Left lung (tissue), 10 donors: Measurements from ENCODE around the gene TAP2. TPM values are rescaled to one million over a fixed set of nuclear protein-coding genes. Genes with fewer than 3 reads are reported as not detected.

Experiments used
- ATAC-seq: fragments of 200-7000 bp; cut with Tn5 transposase; one replicate; pipeline ENCODE4 v1.9.1; 2020; ENCODE audit warnings: moderate library complexity
- DNase-seq, 4 donors: peaks; one replicate each; pipeline ENCODE4 v3.0.0-alpha.2; 2013 to 2020
- H3K27ac ChIP-seq, 2 donors: fragments of 200-600 bp; sonication (generic) in 1 of 2; one replicate each; pipeline versions ENCODE4 v1.5.0 to v1.8.0; 2020 to 2021
- H3K27me3 ChIP-seq, 2 donors: fragments of 200-600 bp; sonication (generic) in 1 of 2; one replicate each; pipeline versions ENCODE4 v1.5.0 to v1.8.0; 2020 to 2021
- H3K36me3 ChIP-seq, 2 donors: fragments of 200-600 bp; sonication (generic) in 1 of 2; one replicate each; pipeline versions ENCODE4 v1.5.0 to v1.8.0; 2020 to 2021
- H3K4me1 ChIP-seq, 2 donors: fragments of 200-600 bp; one replicate each; pipeline ENCODE4 v1.8.0; 2021
- H3K4me3 ChIP-seq, 2 donors: fragments of 200-600 bp; sonication (generic) in 1 of 2; one replicate each; pipeline versions ENCODE4 v1.5.0 to v1.8.0; 2020 to 2021; ENCODE audit warnings: mild to moderate bottlenecking in 1 of 2
- H3K9me3 ChIP-seq, 2 donors: fragments of 200-600 bp; sonication (generic) in 1 of 2; one replicate each; pipeline versions ENCODE4 v1.5.0 to v1.8.0; 2020 to 2021
- CTCF ChIP-seq, 2 donors: fragments of 200-600 bp; sonication (generic) in 1 of 2; IDR thresholded peaks; one replicate each; pipeline versions ENCODE4 v1.5.0 to v1.8.0; 2021; ENCODE audit warnings: antibody characterized with exemption in 2 of 2
- intact Hi-C, 2 donors: fragments of 100-400 bp; cut with DNase I; formaldehyde crosslinking; loops; one replicate each; pipeline versions ENCODE4 v1.11.2 to v1.14.2; 2022
- polyA plus RNA-seq, 6 donors: library from polyadenylated mRNA; unstranded; fragments of 120-200 nt; gene quantifications; one replicate each; pipeline ENCODE4 v1.2.1, GENCODE V29; 2013; ENCODE audit not compliant: insufficient read length in 6 of 6
- total RNA-seq, 2 donors: library from RNA; stranded (reverse); fragmentation: NEBNext Ultra II Directional; extraction: Animal tissue kit (Norgen Biotek cat#: 25700); gene quantifications; one replicate each; pipeline ENCODE4 v1.2.1, GENCODE V29; 2021
- donor health status: DM: no; HTN: yes; CAD: no.
- donor health status: DM: no; HTN: no; CAD: no.

Gene TAP2
- total and polyA plus RNA-seq, 8 donors: 14.3 to 90.0 (median 17.8) TPM

GRCh38 chr6:32851025-32851424, 12.5 kb upstream of the TAP2 start:
- peak overlapping the region in 1 of 2 donors; percentile 94 for H3K4me3 ChIP-seq
- H3K27ac ChIP-seq: no peak overlapping the region
- no peaks in the 10 kb centered on the region for H3K27me3 ChIP-seq
- intact Hi-C loops: no loop called here
- peaks cover 11 to 79% of the 10 kb centered on the region in 2 donors for H3K4me1 ChIP-seq
- no peak for DNase-seq
- H3K9me3 ChIP-seq: no peaks in the 10 kb centered on the region
- no peak for TF ChIP-seq CTCF (IDR thresholded peaks at IDR 0.05)
- ATAC-seq: no peak
- H3K36me3 ChIP-seq: peaks cover 0 to 62% of the 10 kb centered on the region in 2 donors

GRCh38 chr6:32849126-32849525, 10.6 kb upstream of the TAP2 start:
- Histone ChIP-seq H3K27ac (peak overlapping the region in 1 of 2 donors; percentile 28), H3K4me1 (peaks cover 11 to 74% of the 10 kb centered on the region in 2 donors), H3K4me3 (no peak overlapping the region), H3K27me3 (no peaks in the 10 kb centered on the region), H3K9me3 (no peaks in the 10 kb centered on the region), H3K36me3 (peaks cover 0 to 73% of the 10 kb centered on the region in 2 donors)
- TF ChIP-seq CTCF (IDR thresholded peaks at IDR 0.05): no peak
- intact Hi-C loops: no loop called here
- ATAC-seq (no peak), DNase-seq (no peak)

GRCh38 chr6:32847795-32848194, 9.3 kb upstream of the TAP2 start:
- no peak overlapping the region for H3K4me3 ChIP-seq
- intact Hi-C loops: no loop called here
- no peak for DNase-seq
- no peak for ATAC-seq
- no peak for TF ChIP-seq CTCF (IDR thresholded peaks at IDR 0.05)
- no peaks in the 10 kb centered on the region for H3K27me3 ChIP-seq
- no peaks in the 10 kb centered on the region for H3K9me3 ChIP-seq
- peaks cover 18 to 81% of the 10 kb centered on the region in 2 donors for H3K4me1 ChIP-seq
- H3K36me3 ChIP-seq: peaks cover 0 to 74% of the 10 kb centered on the region in 2 donors
- H3K27ac ChIP-seq: no peak overlapping the region

- peaks cover 0 to 80% of the 10 kb centered on the region in 2 donors for H3K36me3 ChIP-seq
- H3K27ac ChIP-seq: peak overlapping the region in 1 of 2 donors; percentile 1
- H3K4me1 ChIP-seq: peaks cover 20 to 85% of the 10 kb centered on the region in 2 donors
Measured at GRCh38 chr6:32847004-32847403, 8.5 kb upstream of the TAP2 start.

GRCh38 chr6:32845384-32845884, 6.9 kb upstream of the TAP2 start:
- intact Hi-C loops: no loop called here
- DNase-seq: peak in 2 of 4 donors; percentile 60 to 83
- no peak for TF ChIP-seq CTCF (IDR thresholded peaks at IDR 0.05)
- peak overlapping the region in 1 of 2 donors; percentile 96 for H3K4me3 ChIP-seq
- no peaks in the 10 kb centered on the region for H3K9me3 ChIP-seq
- peaks cover 18 to 85% of the 10 kb centered on the region in 2 donors for H3K4me1 ChIP-seq
- no peak for ATAC-seq
- no peaks in the 10 kb centered on the region for H3K27me3 ChIP-seq
- H3K27ac ChIP-seq: peak overlapping the region; percentile 97 to 98
- peaks cover 4 to 80% of the 10 kb centered on the region in 2 donors for H3K36me3 ChIP-seq

More at GRCh38 chr6:32847004-32847403, 8.5 kb upstream of the TAP2 start:
- intact Hi-C loops: no loop called here
- Histone ChIP-seq H3K4me3 (no peak overlapping the region), H3K27me3 (no peaks in the 10 kb centered on the region), H3K9me3 (no peaks in the 10 kb centered on the region)
- ATAC-seq: no peak
- no peak for DNase-seq
- TF ChIP-seq CTCF (IDR thresholded peaks at IDR 0.05): no peak
